GDM1 (cell line): ENCODE measurements around the gene ANO3.
"Not testable (repeated sequence)": the region's sequence is repeated elsewhere in the genome, so short reads cannot be mapped to it uniquely, and the experiment has no call there.

Source experiments
- DNase-seq: peaks from one replicate; lab custom pipeline; 2025; lab: John Stamatoyannopoulos, UW

Gene ANO3

DNA sequence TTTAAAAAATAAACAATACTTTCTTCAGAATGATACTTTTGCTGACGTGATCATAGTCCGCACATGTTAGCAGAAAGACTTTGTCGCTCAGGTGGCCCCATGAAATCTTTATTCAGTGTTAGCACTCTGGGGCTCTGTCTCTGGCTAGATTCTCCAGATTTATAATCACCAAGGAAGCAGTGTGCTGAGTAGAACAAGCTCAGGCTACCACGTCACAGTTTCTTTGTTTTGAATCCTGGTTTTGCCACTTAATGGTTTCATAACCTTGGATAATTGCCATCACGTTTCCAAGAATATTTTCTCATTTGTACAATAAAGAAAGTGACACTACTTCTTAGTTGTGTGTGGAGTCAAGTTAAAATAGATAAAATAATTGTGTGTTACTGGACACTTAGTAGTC is 244.0 kb downstream of the ANO3 start:
- no peak for DNase-seq

GRCh38 chr11:26578998-26579661 is 247.2 kb downstream of the ANO3 start:
- no peak for DNase-seq

DNA sequence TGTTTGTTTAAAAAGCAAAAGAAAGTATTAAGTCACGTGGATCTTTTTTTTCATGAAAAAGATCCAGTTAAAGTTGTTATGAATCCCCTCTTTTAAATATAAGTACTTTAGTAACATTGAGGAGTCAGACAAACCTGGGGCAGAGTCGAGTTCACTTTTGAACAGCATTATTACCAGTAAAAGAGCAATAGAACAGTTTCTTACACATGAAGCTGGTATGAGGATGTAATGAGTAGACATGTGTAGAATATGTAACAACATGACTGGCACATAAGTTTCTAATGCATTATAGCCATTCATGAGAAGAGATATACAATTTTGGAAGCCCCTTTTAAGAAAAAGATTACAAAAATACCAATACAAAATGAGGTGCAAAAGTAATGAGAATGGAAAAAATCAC is 247.8 kb downstream of the ANO3 start:
- no peak for DNase-seq

DNA sequence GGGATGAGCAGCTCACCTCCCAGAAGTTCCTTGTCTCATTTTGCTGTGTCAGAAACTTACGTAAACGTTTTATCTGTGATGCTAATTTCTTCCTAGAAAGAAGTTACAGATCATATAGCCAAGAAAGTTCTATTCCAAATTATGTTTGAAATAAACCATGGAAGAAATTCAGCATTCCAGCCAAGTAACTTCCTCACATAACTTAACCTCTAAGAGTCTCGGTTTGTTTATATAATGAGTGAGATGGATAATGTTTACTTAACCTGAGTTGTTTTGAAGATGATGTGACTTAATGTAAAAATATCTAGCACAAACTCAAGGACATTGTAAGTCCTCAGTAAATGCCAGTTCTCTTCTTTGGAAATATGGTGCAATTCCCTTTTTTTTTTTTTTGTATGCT is 249.0 kb downstream of the ANO3 start:
- no peak for DNase-seq

DNA sequence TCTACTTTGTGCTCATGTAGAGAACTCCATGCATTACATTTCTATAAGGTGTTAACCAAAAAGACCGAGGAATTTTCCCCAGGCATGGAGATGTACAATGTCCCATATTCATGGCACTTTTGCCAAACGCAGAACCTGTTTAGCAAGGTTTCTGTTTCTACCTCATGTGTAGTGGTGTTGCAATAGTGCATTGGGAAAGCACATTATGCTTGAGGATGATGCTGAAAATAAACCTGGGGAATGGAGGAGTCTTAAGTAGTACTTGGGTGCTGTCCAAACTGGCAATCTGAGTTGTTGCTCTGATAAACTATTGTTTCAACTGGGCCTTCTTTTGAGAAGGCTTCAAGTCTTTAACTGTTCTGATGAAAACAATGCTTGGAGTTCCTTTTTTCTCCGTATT is 251.6 kb downstream of the ANO3 start:
- DNase-seq = no peak

DNA sequence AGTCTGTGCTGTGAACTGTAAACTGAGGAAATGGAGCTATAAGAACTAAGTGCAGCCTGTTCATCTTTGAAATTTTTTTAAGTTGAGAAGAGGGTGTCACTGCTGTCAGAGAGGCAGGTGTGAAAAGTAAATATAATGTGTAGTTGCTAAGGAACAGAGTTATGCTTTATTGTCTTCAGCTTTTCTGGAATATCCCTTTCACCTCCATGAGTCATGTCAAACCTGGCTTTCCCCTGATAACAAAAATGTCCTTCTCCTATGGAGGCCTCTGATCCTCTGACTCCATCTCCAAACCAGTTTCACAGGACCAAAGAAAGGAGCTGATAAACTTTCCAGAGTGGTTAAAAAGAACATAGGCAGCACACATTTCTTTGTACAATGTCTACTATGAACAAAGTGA is 252.9 kb downstream of the ANO3 start:
- no peak for DNase-seq

DNA sequence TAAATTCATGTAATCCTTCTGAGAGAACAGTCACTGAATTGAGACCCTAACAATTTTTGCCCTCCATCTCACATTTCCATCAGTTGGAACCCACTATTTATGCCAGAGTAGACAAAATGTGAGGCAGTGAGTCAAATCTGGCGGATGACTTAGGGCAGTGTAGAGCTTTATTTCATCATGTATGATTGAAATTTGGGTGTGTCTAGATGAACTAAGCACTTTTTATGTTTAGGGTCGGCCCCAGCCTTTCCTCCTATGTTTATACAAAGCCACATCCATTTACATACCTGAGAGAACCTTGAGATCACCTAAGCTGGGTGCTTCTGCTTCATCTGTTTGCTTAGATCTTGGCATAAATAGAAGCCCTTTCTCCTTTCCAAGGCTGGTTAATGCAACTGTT is 255.1 kb downstream of the ANO3 start:
- DNase-seq = no peak

- DNase-seq = no peak
These were observed 261.8 kb downstream of the ANO3 start for GRCh38 chr11:26593691-26594090.

DNA sequence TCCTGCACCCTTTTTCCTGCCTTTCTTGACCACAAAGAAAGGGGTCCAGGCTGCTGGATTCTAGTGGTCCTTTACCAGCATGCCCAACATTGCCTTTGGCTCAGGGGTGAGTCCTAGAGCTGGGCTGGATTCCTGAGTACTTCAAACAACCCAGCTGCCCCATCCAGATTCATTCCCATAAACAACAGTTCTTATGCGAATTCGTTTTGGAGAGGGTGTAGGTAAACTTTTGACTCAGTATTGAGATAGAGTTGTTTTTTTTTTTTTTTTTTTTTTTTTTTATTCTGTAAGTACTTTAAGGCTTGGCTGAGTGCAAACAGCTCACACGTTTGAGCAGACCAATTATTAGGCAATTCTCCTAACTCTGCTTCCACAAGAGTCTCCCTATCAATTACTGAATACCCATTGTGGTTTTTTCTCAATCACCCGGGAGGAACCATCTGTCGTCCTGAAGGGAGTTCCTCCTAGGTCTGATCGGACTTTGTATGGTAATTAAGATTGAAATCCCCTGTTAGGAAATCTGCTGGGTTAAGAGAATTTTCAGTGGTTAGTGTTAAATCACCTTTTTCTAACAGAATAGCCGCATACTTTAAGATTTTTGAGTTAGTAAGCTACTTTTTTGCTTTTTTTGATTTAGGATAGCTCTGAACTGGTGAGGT is 263.4 kb downstream of the ANO3 start:
- DNase-seq = not testable (repeated sequence)

GRCh38 chr11:26597049-26597689 is 265.2 kb downstream of the ANO3 start:
- DNase-seq = not testable (repeated sequence)

- no peak for DNase-seq
These were observed 266.0 kb downstream of the ANO3 start for GRCh38 chr11:26597899-26598298.

GRCh38 chr11:26599425-26599824 is 267.5 kb downstream of the ANO3 start:
- no peak for DNase-seq

- no peak for DNase-seq
These were observed 268.0 kb downstream of the ANO3 start for GRCh38 chr11:26599876-26600434.

- DNase-seq = no peak
These were observed 276.0 kb downstream of the ANO3 start for GRCh38 chr11:26607725-26608506.

GRCh38 chr11:26608507-26609146 is 276.7 kb downstream of the ANO3 start:
- no peak for DNase-seq

DNA sequence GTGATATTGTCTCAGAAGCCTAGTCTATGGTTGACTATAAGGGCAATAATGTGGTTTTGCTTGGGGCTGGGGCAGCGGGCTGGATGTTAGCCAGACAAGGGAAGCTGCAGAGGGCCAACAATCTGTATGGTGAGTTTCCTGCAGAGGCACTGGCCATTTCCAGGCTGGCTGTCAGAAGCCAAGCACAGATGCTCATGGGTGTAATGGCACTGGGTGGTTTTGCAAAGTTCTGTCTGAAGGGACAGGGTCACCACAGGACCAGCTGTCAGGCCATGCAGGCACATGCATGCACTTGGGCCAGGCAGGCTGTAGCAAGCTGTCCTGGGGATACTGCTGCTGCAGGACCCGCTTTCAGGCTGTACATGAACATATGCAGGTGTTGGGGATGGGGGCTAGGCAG is 281.8 kb downstream of the ANO3 start:
- DNase-seq = no peak

GRCh38 chr11:26618441-26618840 is 286.5 kb downstream of the ANO3 start:
- DNase-seq = no peak

DNA sequence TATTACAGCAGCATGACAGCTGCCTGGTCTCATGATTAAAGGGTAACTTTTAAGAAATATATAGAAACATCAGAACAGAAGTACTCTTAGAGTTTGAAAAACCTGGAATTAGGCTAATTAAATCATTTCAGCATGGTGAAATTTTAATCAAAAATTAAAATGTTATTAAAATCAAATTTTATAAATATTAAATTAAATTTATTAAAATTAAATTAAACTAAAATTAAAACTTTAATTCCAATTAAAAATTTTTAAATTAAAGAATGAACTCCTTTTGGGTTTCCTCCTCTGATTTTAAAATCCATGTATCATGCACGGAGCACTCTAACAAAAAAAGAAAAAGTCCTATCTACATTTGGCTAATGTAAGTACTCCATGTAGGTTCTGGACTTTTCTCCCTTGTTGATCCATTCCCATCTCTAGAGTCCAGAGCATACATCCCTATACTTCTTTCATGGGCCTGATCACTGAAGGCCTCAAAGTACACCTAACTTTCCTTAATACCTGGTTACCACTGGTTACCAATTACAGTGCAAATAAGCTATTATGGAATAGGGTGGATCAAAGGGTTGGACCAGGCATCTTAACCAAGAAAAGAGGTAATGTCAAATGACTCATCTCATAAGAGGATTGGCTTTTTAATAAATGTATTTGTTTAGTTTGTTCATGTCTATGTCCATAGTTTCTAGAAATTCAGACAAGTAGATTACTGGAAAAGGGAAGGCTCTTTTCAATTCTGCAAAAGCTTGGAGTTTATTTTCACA is 288.5 kb downstream of the ANO3 start:
- no peak for DNase-seq

DNA sequence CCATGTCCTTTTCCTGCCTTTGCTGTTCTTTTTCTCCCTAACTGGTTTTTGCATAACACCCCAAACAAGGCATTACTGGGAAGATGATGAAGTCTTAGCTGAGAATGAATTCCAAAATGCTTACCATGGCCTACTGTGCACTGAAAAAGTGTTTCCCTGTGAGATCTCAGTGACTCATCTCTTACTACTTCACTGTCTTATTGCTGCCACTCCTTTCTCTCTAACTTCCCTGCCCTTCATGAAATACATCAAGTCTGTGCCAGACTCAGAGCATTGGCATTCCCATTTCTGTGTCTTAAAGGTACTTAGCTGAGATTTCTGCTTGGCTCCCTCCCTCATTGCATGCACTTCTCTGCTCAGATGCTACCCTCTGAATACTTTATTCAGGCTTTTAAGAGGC is 289.2 kb downstream of the ANO3 start:
- DNase-seq = no peak

GRCh38 chr11:26622181-26622580 is 290.3 kb downstream of the ANO3 start:
- DNase-seq = no peak

DNA sequence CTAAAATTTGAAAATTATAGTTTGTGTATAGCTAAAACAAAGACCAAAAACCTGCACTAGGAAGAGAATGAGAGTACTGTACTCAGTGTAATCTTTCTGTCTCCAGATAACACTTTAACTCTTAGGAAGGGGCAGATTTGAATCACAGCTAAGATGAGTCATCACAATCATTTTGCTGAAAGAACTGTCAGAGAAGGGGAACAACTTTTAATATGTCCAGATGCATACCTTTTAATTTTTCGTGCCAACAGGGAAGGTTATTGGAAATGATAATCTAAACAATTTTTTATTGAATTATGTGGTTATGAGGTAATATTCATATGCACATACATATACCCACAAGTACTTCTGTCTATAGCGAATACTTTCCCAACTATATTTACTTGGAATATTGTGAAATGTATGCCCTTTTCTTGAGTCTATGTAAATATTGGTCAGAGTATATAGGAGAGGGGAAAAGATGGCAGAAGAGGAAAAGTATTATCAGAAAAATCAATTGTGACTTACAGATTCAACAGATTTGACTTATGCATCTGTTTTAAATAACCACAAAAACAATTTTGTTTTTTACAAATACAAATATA is 291.2 kb downstream of the ANO3 start:
- DNase-seq = no peak
